ENCODE results near the gene C4orf33. TPM values are rescaled to one million over a fixed set of nuclear protein-coding genes. Genes with fewer than 3 reads are reported as not detected.
"Not testable (repeated sequence)": the region's sequence is repeated elsewhere in the genome, so short reads cannot be mapped to it uniquely, and the experiment has no call there.

Gene C4orf33
- total RNA-seq, 1 donor from 2014 or later, result 12.2 TPM

DNA sequence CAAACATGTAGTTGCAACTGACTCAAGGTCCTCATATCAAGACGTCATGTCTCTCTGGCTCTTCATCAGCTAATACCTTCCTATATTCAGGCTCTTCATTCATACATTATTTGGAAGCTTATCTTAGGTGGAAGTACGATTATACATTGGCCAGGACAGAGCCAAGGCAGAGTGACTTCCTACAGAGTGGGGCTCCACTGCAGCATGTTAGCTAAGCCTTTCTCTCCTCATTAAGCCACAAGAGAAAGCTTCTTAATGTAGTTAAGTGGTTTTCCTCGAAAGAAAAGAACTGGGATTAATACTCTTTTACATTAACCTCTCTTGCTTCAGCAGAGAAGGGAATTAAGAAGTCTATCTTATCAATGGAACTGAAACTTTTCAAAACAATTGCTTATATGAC is 15.0 kb downstream of the C4orf33 start:
- Mint-ChIP-seq H3K4me1 (no peaks in the 10 kb centered on the region), H3K36me3 (peaks cover 6% of the 10 kb centered on the region), H3K4me3 (no peak overlapping the region), H3K27me3 (ENCODE audit: low read depth) (no peaks in the 10 kb centered on the region), H3K27ac (no peak overlapping the region), H3K9me3 (no peaks in the 10 kb centered on the region)
- TF ChIP-seq, protein P1, sequence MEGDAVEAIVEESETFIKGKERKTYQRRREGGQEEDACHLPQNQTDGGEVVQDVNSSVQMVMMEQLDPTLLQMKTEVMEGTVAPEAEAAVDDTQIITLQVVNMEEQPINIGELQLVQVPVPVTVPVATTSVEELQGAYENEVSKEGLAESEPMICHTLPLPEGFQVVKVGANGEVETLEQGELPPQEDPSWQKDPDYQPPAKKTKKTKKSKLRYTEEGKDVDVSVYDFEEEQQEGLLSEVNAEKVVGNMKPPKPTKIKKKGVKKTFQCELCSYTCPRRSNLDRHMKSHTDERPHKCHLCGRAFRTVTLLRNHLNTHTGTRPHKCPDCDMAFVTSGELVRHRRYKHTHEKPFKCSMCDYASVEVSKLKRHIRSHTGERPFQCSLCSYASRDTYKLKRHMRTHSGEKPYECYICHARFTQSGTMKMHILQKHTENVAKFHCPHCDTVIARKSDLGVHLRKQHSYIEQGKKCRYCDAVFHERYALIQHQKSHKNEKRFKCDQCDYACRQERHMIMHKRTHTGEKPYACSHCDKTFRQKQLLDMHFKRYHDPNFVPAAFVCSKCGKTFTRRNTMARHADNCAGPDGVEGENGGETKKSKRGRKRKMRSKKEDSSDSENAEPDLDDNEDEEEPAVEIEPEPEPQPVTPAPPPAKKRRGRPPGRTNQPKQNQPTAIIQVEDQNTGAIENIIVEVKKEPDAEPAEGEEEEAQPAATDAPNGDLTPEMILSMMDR (IDR thresholded peaks at IDR 0.05; ENCODE audit: unreplicated experiment), result no peak
- no peak for DNase-seq (ENCODE audit: low spot score in 2 of 2, unreplicated experiment in 2 of 2)

DNA sequence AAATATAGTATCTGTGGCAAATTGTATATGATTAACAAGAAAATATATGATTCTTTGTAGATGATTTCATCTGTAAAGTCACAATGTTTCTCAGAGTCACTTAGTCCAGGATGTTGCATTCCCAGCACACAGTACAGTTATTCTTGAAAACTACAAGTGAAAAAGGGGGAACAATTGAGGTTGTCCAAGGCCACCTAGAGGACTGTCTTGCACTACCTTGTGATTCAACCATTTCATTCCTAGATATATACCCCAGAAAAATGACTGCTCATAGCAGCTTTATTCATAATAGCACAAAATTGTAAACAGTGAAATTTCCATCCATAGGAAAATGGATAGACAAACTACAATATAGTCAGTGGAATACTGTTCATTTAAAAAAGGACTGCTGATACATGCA is 16.0 kb downstream of the C4orf33 start:
- H3K36me3 Mint-ChIP-seq, result peaks cover 6% of the 10 kb centered on the region
- no peaks in the 10 kb centered on the region for H3K9me3 Mint-ChIP-seq
- TF ChIP-seq, protein P1 (IDR thresholded peaks at IDR 0.05; ENCODE audit: unreplicated experiment), result no peak
- no peak overlapping the region for H3K27ac Mint-ChIP-seq
- no peak overlapping the region for H3K4me3 Mint-ChIP-seq
- no peaks in the 10 kb centered on the region for H3K4me1 Mint-ChIP-seq
- no peak for DNase-seq (ENCODE audit: low spot score in 2 of 2, unreplicated experiment in 2 of 2)
- no peaks in the 10 kb centered on the region for H3K27me3 Mint-ChIP-seq (ENCODE audit: low read depth)

DNA sequence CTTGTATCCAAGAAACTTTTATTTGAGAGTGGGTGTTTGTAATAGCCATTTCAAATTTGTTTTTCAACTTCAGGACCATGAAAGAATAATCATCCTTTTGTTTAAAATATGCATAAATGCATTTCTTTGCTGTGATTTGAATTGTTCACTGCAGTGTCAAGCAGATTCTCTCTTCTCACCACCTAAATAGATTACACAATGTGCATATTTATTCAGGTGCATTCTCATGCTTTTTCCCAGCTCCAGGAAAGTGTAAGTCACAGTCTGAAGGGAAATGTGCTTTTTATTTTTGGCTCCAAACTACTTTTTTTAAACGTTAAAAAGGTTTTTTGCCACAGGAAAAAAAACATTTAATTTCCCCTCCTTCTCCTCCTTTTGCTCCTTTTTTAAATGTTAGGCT is 17.5 kb downstream of the C4orf33 start:
- Mint-ChIP-seq H3K27ac (no peak overlapping the region), H3K9me3 (no peaks in the 10 kb centered on the region), H3K4me3 (no peak overlapping the region), H3K27me3 (ENCODE audit: low read depth) (no peaks in the 10 kb centered on the region), H3K4me1 (no peaks in the 10 kb centered on the region), H3K36me3 (peaks cover 6% of the 10 kb centered on the region)
- TF ChIP-seq, protein P1 (IDR thresholded peaks at IDR 0.05; ENCODE audit: unreplicated experiment), result no peak
- DNase-seq (ENCODE audit: low spot score in 2 of 2, unreplicated experiment in 2 of 2), result no peak

DNA sequence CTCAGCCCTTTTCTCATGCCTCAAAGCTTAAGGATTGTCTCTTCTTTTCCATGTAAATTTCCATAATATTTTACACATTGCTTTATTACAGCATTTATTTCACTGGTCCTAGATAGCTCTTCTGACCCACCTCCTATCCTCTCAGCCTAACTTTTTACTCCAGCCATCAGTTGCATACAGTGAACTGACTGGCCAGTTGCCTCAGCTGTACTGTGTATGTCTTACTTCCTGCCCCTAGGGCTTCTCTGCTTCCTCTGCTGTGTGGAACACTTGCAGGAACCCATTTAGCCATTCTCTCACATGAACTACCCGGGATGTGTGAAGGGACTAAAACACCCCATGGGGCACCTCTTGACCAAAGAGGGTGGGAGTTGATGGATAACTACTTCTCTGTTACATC is 18.0 kb downstream of the C4orf33 start:
- peaks cover 6% of the 10 kb centered on the region for H3K36me3 Mint-ChIP-seq
- no peaks in the 10 kb centered on the region for H3K9me3 Mint-ChIP-seq
- H3K4me3 Mint-ChIP-seq, result no peak overlapping the region
- H3K27me3 Mint-ChIP-seq (ENCODE audit: low read depth), result no peaks in the 10 kb centered on the region
- no peak overlapping the region for H3K27ac Mint-ChIP-seq
- no peaks in the 10 kb centered on the region for H3K4me1 Mint-ChIP-seq
- TF ChIP-seq, protein P1 (IDR thresholded peaks at IDR 0.05; ENCODE audit: unreplicated experiment), result no peak
- DNase-seq (ENCODE audit: low spot score in 2 of 2, unreplicated experiment in 2 of 2), result no peak

DNA sequence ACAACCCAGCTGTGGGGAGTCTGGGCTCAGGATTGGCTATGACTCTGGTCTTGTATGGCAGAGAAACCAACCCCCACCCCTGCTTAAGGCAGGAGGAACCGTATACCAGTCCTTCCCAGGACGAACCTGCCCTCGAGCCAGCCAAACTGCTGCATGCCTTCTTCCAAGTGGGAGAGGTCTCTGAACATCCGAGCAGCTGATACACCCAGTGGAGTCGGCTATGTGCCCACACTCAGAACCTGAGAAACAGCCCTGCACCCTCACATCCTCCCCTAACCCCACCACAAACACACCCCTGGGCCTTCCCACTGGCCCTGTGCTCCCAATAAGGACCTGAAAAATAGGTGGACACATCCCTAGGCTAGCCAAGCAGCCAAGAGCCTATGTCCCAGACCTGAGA is 21.8 kb downstream of the C4orf33 start:
- Mint-ChIP-seq H3K36me3 (no peaks in the 10 kb centered on the region), H3K27ac (no peak overlapping the region), H3K4me1 (no peaks in the 10 kb centered on the region), H3K4me3 (no peak overlapping the region), H3K27me3 (ENCODE audit: low read depth) (no peaks in the 10 kb centered on the region), H3K9me3 (peaks cover 6% of the 10 kb centered on the region)
- TF ChIP-seq, protein P1 (IDR thresholded peaks at IDR 0.05; ENCODE audit: unreplicated experiment), result no peak
- no peak for DNase-seq (ENCODE audit: low spot score in 2 of 2, unreplicated experiment in 2 of 2)

DNA sequence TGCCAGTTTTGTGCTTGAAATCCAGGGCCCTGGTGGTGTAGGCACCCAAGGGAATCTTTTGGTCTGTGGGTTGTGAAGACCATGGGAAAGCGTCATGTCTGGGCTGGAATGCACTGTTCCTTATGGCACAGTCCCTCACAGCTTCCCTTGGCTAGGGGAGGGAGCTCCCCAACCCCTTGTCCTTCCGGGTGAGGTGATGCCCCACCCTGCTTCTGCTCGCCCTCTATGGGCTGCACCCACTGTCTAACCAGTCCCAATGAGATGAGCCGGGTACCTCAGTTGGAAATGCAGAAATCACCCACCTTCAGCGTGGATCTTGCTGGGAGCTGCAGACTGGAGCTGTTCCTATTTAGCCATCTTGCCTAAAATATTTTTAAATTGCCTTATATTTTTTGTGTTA is 30.7 kb downstream of the C4orf33 start:
- H3K36me3 Mint-ChIP-seq; DNase-seq (ENCODE audit: low spot score in 2 of 2, unreplicated experiment in 2 of 2); H3K27ac Mint-ChIP-seq; H3K4me1 Mint-ChIP-seq; H3K4me3 Mint-ChIP-seq; H3K27me3 Mint-ChIP-seq (ENCODE audit: low read depth): not testable (repeated sequence)
- H3K9me3 Mint-ChIP-seq, result peaks cover 28% of the 10 kb centered on the region
